ENCODE measurements around the gene APCDD1.
A peak's percentile ranks its signal among the peaks of the same experiment; 100 is the strongest.
"Not testable (repeated sequence)": the region's sequence is repeated elsewhere in the genome, so short reads cannot be mapped to it uniquely, and the experiment has no call there.

Gene APCDD1

GRCh38 chr18:10490401-10491165 is 36.1 kb downstream of the APCDD1 start:
- peak; percentile 5 for DNase-seq (ENCODE audit: low read depth)

DNA sequence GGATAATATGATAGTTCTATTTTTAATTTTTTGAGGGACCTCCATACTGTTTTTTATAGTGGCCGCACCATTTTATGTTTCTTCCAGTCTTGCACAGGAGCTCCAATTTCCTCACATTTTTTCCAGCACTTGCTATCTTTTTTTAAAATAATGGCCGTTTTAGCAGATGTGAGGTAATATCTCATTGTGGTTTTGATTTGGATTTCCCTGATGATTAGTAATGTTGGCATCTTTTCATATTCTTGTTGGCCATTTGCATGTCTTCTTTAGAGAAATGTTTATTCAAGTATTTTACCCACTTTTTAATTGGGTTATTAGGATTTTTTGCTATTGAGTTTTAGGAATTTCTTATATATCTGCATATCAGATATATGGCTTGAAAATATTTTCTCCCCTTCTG is 41.5 kb downstream of the APCDD1 start:
- DNase-seq (ENCODE audit: low read depth): no peak

DNA sequence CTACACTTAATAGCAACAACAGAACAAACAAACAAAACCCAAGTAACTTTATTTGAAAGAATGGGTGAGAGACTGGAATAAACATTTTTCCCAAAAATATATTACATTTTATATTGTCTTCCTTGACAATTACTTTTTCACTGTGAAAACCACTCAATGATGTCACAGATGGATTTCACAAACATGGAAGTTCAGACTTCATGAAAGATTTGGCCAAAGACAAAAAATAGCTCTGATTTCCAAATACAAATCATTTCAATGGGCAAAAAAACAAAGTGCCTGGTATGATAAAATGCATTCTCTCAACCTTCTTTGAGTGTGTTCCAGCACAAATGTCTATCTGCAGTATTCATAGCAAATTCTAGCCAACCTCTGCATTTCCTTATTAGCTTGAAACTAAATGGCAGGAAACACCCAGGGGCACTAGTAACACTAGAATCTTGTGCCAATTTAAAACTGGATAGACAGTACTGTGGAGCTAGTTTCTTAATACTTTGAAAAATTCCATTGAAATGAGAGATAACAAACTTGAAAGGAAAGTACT is 42.8 kb downstream of the APCDD1 start:
- DNase-seq (ENCODE audit: low read depth): no peak

GRCh38 chr18:10499230-10499629 is 44.8 kb downstream of the APCDD1 start:
- DNase-seq (ENCODE audit: low read depth): no peak

DNA sequence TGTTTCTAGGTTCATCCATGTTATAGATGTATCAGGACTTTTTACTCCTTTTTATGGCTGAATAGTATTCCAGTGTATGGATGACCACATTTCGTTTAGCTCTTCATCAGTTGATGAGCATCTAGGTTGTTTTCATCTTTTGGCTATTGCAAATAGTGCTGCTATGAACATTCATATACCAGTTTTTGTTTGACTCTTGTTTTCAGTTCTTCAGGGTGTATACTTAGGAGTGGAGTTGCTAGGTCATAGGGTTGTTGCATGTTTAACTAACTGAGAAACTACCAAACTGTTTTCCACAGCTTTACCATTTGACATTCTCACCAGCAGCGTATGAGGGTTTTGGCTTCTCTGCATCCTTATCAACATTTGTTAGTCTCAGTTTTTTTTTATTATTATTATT is 45.6 kb downstream of the APCDD1 start:
- DNase-seq (ENCODE audit: low read depth): no peak

DNA sequence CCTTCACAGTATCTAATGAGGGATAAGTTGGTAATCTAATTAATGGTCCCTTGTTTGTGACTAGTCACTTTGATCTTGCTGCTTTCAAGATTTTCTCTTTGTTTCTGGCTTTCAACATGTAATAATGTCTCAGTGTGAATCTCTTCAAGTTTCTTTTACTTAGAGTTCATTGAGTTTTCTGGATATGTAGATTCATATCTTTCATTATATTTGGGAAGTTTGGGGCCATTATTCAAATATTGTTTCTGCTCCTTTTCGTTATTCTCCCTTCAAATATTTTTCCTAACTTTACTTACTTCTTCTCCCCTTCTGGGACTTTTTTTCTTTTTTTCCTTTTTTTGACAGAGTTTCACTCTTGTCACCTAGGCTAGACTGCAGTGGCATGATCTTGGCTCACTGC is 50.3 kb downstream of the APCDD1 start:
- no peak for DNase-seq (ENCODE audit: low read depth)

GRCh38 chr18:10505892-10506291 is 51.5 kb downstream of the APCDD1 start:
- DNase-seq (ENCODE audit: low read depth): not testable (repeated sequence)

DNA sequence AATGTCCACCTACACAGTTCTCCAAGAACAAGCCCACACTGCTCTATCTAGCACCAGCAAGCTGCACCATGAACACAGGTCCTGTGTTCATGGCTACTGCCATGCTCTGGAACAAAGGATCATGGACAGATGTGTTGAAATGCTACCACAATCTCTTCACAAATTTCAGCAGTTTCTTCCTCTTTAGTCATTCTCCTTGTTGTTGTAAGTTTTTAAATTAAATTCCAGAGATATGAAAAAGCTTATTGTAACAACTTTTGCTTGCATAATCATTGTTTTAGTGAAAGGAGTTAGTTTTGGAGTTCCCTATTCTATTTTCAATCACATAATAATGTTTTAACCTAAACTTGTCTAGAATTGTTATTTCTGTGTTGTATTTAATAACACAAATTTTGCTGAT is 54.2 kb downstream of the APCDD1 start:
- DNase-seq (ENCODE audit: low read depth): no peak

DNA sequence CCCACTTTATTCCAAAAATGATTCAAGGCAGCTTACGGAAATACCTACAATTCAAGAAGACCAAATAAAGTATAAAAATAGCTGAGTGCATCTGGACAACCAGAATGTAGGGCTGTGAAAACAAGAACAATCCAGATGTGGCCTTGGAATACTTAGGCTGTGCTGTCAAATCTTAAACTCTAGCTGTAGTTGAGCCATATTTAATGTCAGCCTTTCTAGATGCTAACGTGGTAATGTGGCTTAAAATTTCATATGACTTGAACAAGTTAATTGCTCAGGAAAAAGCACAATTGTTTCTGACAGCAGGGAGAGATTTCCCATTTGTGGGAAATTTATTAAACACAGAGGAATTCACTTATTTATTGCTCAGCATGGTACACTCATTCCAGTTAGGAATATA is 56.8 kb downstream of the APCDD1 start:
- no peak for DNase-seq (ENCODE audit: low read depth)

DNA sequence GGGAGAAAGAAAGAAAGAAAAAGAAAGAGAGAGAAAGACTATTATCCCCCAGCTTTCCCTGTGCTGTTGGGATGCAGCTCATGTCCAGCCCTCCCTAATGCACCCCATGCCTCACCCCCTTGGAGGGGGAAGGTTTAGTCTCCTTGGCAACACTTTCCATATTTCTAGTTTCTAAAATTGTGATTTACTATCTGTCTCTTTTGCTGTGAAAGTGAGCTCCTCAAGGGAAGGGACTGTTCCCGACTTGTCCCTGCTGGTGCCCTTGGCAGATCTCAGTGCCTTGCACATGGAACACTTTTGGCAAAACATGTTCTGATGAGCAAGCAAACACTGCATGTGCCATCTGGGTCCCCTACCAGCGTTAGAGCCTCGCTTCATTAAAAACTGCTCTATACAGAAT is 59.6 kb downstream of the APCDD1 start:
- DNase-seq (ENCODE audit: low read depth): no peak

GRCh38 chr18:10514601-10515000 is 60.2 kb downstream of the APCDD1 start:
- no peak for DNase-seq (ENCODE audit: low read depth)

GRCh38 chr18:10515456-10515855 is 61.0 kb downstream of the APCDD1 start:
- no peak for DNase-seq (ENCODE audit: low read depth)

DNA sequence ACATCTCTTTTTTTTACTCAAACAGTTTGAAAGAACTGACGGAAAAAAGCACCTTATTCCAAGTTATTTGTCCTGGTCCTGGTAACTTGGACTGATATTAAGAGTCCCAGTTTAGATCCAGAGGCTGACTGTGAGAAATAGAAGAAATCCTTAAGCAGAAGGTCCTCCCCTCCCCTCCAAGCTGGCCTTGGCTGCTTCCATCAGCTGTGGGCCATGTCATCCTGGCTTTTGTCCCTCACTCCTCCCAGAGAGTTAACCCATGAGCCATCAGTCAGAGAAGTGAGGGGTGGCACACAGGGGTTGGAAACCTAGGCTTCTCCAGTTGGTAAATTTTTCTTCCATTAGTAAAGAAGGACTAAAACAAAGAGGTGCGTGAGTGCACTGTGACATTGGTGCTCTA is 61.6 kb downstream of the APCDD1 start:
- no peak for DNase-seq (ENCODE audit: low read depth)

DNA sequence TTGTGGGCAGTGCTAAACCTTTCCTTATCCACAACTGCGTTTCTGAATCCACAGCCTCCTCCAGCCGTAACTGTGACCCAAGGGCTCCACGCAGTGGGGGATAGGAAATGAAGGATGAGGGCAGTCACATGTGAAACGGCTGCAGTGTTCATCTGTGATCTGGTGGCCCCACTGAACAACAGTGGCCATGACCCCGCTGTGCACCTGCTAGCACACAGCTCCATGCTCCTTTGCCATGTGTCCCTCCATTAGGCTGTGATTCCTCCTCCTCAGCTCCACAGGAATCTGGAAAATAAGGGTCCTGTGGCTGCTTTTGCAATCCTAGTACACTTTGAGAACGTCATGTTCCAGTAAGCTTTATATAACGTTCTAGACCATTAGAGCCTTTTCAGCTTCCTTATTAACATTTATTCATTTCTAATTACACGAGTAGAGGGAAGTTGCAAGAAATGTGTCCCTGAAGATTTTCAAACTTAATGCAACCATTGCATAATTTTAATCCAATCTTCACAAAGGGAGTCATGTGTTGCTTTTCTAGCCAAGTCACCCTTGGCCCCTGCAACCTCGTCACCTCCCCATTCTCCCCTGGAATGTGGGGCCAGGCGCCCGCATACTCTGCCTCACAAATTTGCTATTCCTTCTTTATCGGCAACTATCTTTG is 64.3 kb downstream of the APCDD1 start:
- no peak for DNase-seq (ENCODE audit: low read depth)

GRCh38 chr18:10519366-10519765 is 64.9 kb downstream of the APCDD1 start:
- no peak for DNase-seq (ENCODE audit: low read depth)

GRCh38 chr18:10519999-10520935 is 65.8 kb downstream of the APCDD1 start:
- DNase-seq (ENCODE audit: low read depth): peak; percentile 25

GRCh38 chr18:10521566-10521965 is 67.1 kb downstream of the APCDD1 start:
- DNase-seq (ENCODE audit: low read depth): no peak

DNA sequence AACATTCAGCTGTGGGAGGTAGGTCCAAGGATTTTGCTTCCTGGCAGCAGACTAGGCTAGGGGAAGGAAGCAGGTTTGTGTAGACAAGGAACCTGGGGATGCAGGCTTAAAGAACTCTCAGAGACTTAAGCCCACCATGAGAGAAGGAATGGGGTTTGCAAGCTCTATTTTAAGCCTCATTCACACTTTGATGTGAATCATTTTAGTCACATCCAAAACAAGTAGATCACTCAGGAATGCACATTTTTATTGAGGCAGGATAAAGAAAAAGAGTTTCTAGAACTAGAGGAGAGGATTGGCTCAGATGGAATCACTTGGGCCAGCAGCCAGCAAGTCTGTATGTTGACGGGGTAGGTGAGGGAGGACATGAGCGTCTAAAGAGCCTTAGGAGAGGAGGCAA is 68.1 kb downstream of the APCDD1 start:
- DNase-seq (ENCODE audit: low read depth): no peak

DNA sequence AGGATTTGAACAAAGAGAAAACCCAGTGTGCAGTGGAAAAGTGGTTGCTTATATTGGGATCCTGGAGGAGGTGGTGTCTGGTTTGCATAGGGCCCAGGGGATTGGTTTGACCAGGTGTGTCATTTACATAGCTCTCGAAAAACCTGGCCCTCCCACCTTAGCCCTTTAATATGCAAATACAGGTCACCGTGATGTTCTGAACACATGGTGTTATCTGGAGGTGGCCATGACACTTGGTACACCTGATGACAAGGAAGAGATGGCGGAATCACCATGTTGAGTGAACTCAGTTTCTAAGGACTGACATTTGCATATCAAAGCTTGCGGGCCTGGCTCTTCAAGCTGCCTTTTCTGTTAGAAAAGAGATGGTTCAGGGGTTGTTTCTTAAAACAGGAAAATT is 69.1 kb downstream of the APCDD1 start:
- DNase-seq (ENCODE audit: low read depth): no peak

GRCh38 chr18:10524507-10525370 is 70.3 kb downstream of the APCDD1 start:
- no peak for DNase-seq (ENCODE audit: low read depth)

GRCh38 chr18:10525371-10525691 is 70.9 kb downstream of the APCDD1 start:
- no peak for DNase-seq (ENCODE audit: low read depth)
